KMS-11 (cell line): ENCODE data around the gene SGO2.
"Not testable (repeated sequence)": the region's sequence is repeated elsewhere in the genome, so short reads cannot be mapped to it uniquely, and the experiment has no call there.

Experiments
- H2AFZ ChIP-seq: fragments of 200-600 bp; sonication (generic); 2 replicates; pipeline ENCODE4 v1.6.1; 2016; ENCODE audit warnings: antibody characterized with exemption, mixed run types, low read depth
- H3K27ac ChIP-seq: fragments of 200-600 bp; sonication (generic); 2 replicates; pipeline ENCODE4 v1.6.1; 2016; ENCODE audit warnings: mild to moderate bottlenecking, mixed run types
- H3K27me3 ChIP-seq: fragments of 200-600 bp; sonication (generic); 2 replicates; pipeline ENCODE4 v1.6.1; 2017; ENCODE audit warnings: mild to moderate bottlenecking, low read depth, mixed run types, moderate library complexity; ENCODE audit not compliant: insufficient read depth
- H3K36me3 ChIP-seq: fragments of 200-600 bp; sonication (generic); 2 replicates; pipeline ENCODE4 v1.6.1; 2017; ENCODE audit warnings: mild to moderate bottlenecking, mixed run types; ENCODE audit not compliant: insufficient read depth
- H3K4me1 ChIP-seq: fragments of 200-600 bp; sonication (generic); 2 replicates; pipeline ENCODE4 v1.6.1; 2016; ENCODE audit warnings: mild to moderate bottlenecking, low read depth, mixed run types; ENCODE audit not compliant: poor library complexity, severe bottlenecking
- H3K4me2 ChIP-seq: fragments of 200-600 bp; sonication (generic); 2 replicates; pipeline ENCODE4 v1.7.0; 2016; ENCODE audit warnings: mild to moderate bottlenecking, mixed run types
- H3K4me3 ChIP-seq: fragments of 200-600 bp; sonication (generic); IDR thresholded peaks from 2 replicates; pipeline ENCODE4 v1.6.1; 2017; ENCODE audit warnings: low read depth, low read length, mixed read lengths; ENCODE audit not compliant: insufficient read depth
- H3K79me2 ChIP-seq: fragments of 200-600 bp; sonication (generic); 2 replicates; pipeline ENCODE4 v1.6.1; 2016; ENCODE audit warnings: low read depth, mixed run types; ENCODE audit not compliant: insufficient read depth
- H3K9ac ChIP-seq: fragments of 200-600 bp; sonication (generic); 2 replicates; pipeline ENCODE4 v1.6.1; 2016; ENCODE audit warnings: mild to moderate bottlenecking, mixed run types
- H4K20me1 ChIP-seq: fragments of 200-600 bp; sonication (generic); 2 replicates; pipeline ENCODE4 v1.6.1; 2016; ENCODE audit warnings: mild to moderate bottlenecking, mixed run types; ENCODE audit not compliant: insufficient read depth
- CTCF ChIP-seq: fragments of 200-600 bp; sonication (generic); conservative IDR thresholded peaks from 2 replicates; pipeline ENCODE4 v1.6.1; 2017; ENCODE audit warnings: low read depth, mild to moderate bottlenecking, antibody characterized with exemption, low read length, moderate library complexity, mixed read lengths

The SGO2 gene

GRCh38 chr2:200540793-200541192, 14.8 kb downstream of the SGO2 start:
- H3K4me3 ChIP-seq: no peak overlapping the region
- H3K27ac ChIP-seq: no peak overlapping the region
- no peak for TF ChIP-seq CTCF
- no peak overlapping the region for H2AFZ ChIP-seq
- H3K4me2 ChIP-seq: no peak overlapping the region
- H3K9ac ChIP-seq: no peak overlapping the region
- H3K79me2 ChIP-seq: no peaks in the 10 kb centered on the region
- H3K27me3 ChIP-seq: no peaks in the 10 kb centered on the region
- H3K4me1 ChIP-seq: no peaks in the 10 kb centered on the region
- H4K20me1 ChIP-seq: no peaks in the 10 kb centered on the region
- no peaks in the 10 kb centered on the region for H3K36me3 ChIP-seq

- H3K36me3 ChIP-seq, H2AFZ ChIP-seq, H4K20me1 ChIP-seq, H3K79me2 ChIP-seq, H3K4me1 ChIP-seq, H3K27me3 ChIP-seq, H3K4me2 ChIP-seq, H3K27ac ChIP-seq, H3K9ac ChIP-seq, H3K4me3 ChIP-seq: not testable (repeated sequence)
Observed at GRCh38 chr2:200566596-200566995, 40.6 kb downstream of the SGO2 start.

- no peak for TF ChIP-seq CTCF
- Histone ChIP-seq H3K4me2 (no peak overlapping the region), H3K27ac (no peak overlapping the region), H3K27me3 (no peaks in the 10 kb centered on the region), H2AFZ (no peak overlapping the region), H3K4me1 (no peaks in the 10 kb centered on the region), H4K20me1 (no peaks in the 10 kb centered on the region), H3K9ac (no peak overlapping the region), H3K4me3 (no peak overlapping the region), H3K36me3 (no peaks in the 10 kb centered on the region), H3K79me2 (no peaks in the 10 kb centered on the region)
Observed at GRCh38 chr2:200567932-200568331, 41.9 kb downstream of the SGO2 start.

GRCh38 chr2:200575957-200576356, 50.0 kb downstream of the SGO2 start:
- no peak overlapping the region for H3K4me2 ChIP-seq
- H2AFZ ChIP-seq: no peak overlapping the region
- no peak overlapping the region for H3K9ac ChIP-seq
- H3K27me3 ChIP-seq: no peaks in the 10 kb centered on the region
- H3K4me1 ChIP-seq: no peaks in the 10 kb centered on the region
- no peak overlapping the region for H3K27ac ChIP-seq
- no peaks in the 10 kb centered on the region for H3K79me2 ChIP-seq
- H4K20me1 ChIP-seq: no peaks in the 10 kb centered on the region
- peak; percentile 32; the same call in 1 of the 2 replicates for TF ChIP-seq CTCF
- H3K36me3 ChIP-seq: no peaks in the 10 kb centered on the region
- H3K4me3 ChIP-seq: no peak overlapping the region

- no peaks in the 10 kb centered on the region for H3K4me1 ChIP-seq
- no peak overlapping the region for H3K4me2 ChIP-seq
- no peak overlapping the region for H3K27ac ChIP-seq
- no peaks in the 10 kb centered on the region for H3K36me3 ChIP-seq
- no peaks in the 10 kb centered on the region for H4K20me1 ChIP-seq
- no peak overlapping the region for H2AFZ ChIP-seq
- no peak overlapping the region for H3K9ac ChIP-seq
- no peak overlapping the region for H3K4me3 ChIP-seq
- H3K27me3 ChIP-seq: no peaks in the 10 kb centered on the region
- H3K79me2 ChIP-seq: no peaks in the 10 kb centered on the region
- TF ChIP-seq CTCF: no peak
Observed at GRCh38 chr2:200577027-200577426, 51.0 kb downstream of the SGO2 start.
